ENCODE data around the gene MED4. TPM values are rescaled to one million over a fixed set of nuclear protein-coding genes. Genes with fewer than 3 reads are reported as not detected.

The MED4 gene
- total RNA-seq, 1 experiment from 2014 or later = 50.6 TPM

DNA sequence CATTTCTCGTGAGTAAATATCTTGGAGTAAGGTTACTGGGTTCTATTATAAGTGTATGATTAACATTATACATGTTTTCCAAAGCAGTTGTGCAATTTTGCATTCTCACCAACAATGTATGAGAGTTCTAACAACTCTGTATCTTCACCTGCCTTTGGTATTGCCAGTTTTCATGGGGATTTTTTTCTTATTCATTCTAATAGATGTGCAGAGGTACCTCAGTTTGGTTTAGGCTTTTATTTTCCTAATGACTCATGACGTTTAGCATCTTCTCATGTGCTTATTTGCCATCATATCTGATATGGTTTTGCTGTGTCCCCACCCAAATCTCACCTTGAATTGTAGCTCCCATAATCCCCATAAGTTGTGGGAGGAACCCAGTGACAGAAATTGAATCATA, 65.0 kb downstream of the MED4 start:
- H3K27ac Mint-ChIP-seq = no peak overlapping the region
- no peak overlapping the region for H3K18ac ChIP-seq (ENCODE audit: insufficient read length, low read depth, low read length)
- no peaks in the 10 kb centered on the region for H3K79me1 ChIP-seq (ENCODE audit: insufficient read depth, low read depth, low read length, poor library complexity, severe bottlenecking)
- no peak overlapping the region for H4K91ac ChIP-seq (ENCODE audit: insufficient read length, low read depth, low read length)
- no peak overlapping the region for H3K4me2 ChIP-seq (ENCODE audit: insufficient read depth, insufficient read length, low read length)
- H3K4me3 Mint-ChIP-seq = no peak overlapping the region
- no peak overlapping the region for H3K23ac ChIP-seq (ENCODE audit: insufficient read length, low read depth, low read length)
- no peak overlapping the region for H3K4ac ChIP-seq (ENCODE audit: low read depth, low read length)
- no peaks in the 10 kb centered on the region for H3K4me1 Mint-ChIP-seq
- TF ChIP-seq, protein P1, sequence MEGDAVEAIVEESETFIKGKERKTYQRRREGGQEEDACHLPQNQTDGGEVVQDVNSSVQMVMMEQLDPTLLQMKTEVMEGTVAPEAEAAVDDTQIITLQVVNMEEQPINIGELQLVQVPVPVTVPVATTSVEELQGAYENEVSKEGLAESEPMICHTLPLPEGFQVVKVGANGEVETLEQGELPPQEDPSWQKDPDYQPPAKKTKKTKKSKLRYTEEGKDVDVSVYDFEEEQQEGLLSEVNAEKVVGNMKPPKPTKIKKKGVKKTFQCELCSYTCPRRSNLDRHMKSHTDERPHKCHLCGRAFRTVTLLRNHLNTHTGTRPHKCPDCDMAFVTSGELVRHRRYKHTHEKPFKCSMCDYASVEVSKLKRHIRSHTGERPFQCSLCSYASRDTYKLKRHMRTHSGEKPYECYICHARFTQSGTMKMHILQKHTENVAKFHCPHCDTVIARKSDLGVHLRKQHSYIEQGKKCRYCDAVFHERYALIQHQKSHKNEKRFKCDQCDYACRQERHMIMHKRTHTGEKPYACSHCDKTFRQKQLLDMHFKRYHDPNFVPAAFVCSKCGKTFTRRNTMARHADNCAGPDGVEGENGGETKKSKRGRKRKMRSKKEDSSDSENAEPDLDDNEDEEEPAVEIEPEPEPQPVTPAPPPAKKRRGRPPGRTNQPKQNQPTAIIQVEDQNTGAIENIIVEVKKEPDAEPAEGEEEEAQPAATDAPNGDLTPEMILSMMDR (conservative IDR thresholded peaks at IDR 0.05) = no peak
- H2BK5ac ChIP-seq (ENCODE audit: insufficient read length, low read length) = no peak overlapping the region
- H3K27ac ChIP-seq (ENCODE audit: insufficient read length, low read depth, low read length) = no peak overlapping the region
- H3K36me3 Mint-ChIP-seq (ENCODE audit: insufficient read depth in 1 of 3, low read depth in 3 of 3) = peaks cover 33 to 51% (median 44%) of the 10 kb centered on the region in 3 experiments
- H3K9me3 ChIP-seq (ENCODE audit: control insufficient read depth, low read depth, low read length) = peaks cover 24% of the 10 kb centered on the region
- no peak overlapping the region for H2AFZ ChIP-seq (ENCODE audit: low read length)
- H2BK15ac ChIP-seq (ENCODE audit: low read depth, low read length) = no peak overlapping the region
- H3K9ac ChIP-seq (ENCODE audit: extremely low read depth, insufficient read length, low read length) = no peak overlapping the region
- H3K27me3 ChIP-seq (ENCODE audit: insufficient read depth, low read length) = no peaks in the 10 kb centered on the region
- no peak overlapping the region for H2AK5ac ChIP-seq (ENCODE audit: insufficient read length, low read length)
- H3T11ph ChIP-seq (ENCODE audit: low read length) = no peak overlapping the region
- H2BK120ac ChIP-seq (ENCODE audit: low read depth, low read length, poor library complexity, severe bottlenecking) = no peak overlapping the region
- H4K8ac ChIP-seq (replicated peaks; ENCODE audit: insufficient read length, low read depth, low read length) = no peak overlapping the region
- no peak overlapping the region for H3K56ac ChIP-seq (ENCODE audit: insufficient read length, low read depth, low read length)
- H3K27me3 Mint-ChIP-seq (ENCODE audit: low read depth) = peaks cover 2% of the 10 kb centered on the region; the same call in 1 of the 2 replicates
- no peaks in the 10 kb centered on the region for H4K20me1 ChIP-seq (ENCODE audit: control insufficient read depth, insufficient read depth, insufficient read length)
- no peak overlapping the region for H2BK20ac ChIP-seq (ENCODE audit: low read depth, low read length, poor library complexity, severe bottlenecking)
- H2BK12ac ChIP-seq (ENCODE audit: insufficient read length, low read depth, low read length) = no peak overlapping the region
- no CpG with 5 or more reads among the region's 2 CpGs for WGBS (ENCODE audit: extremely low coverage, insufficient read length, low lambda C conversion rate)
- H4K5ac ChIP-seq (ENCODE audit: insufficient read length, low read depth, low read length) = no peak overlapping the region
- H3K23me2 ChIP-seq (ENCODE audit: insufficient read length, low read depth, low read length, poor library complexity, severe bottlenecking) = no peaks in the 10 kb centered on the region
- H3K14ac ChIP-seq (ENCODE audit: insufficient read depth, low read length) = no peak overlapping the region
- no peak for DNase-seq
- peaks cover 38 to 42% of the 10 kb centered on the region in 2 experiments for H3K9me3 Mint-ChIP-seq
- H3K79me2 ChIP-seq (ENCODE audit: insufficient read depth, low read length) = no peaks in the 10 kb centered on the region
- no peaks in the 10 kb centered on the region for H3K4me1 ChIP-seq (ENCODE audit: insufficient read depth, low read length)
